ENCODE measurements around the gene C3orf20. TPM values are rescaled to one million over a fixed set of nuclear protein-coding genes. Genes with fewer than 3 reads are reported as not detected.
A peak's percentile ranks its signal among the peaks of the same experiment; 100 is the strongest.

Gene C3orf20
- total and polyA plus RNA-seq, 9 of the 15 experiments (the other 6 are each of a cell fraction or from before 2014, with no cell fraction given), result 0.04 TPM; not detected in 8

GRCh38 chr3:14646589-14647413, 28.1 kb upstream of the C3orf20 start (continued):
- TF ChIP-seq ZNF764 (CRISPR knock-in tag; IDR thresholded peaks at IDR 0.05; ENCODE audit: low read depth) (no peak), MCM3 (IDR thresholded peaks at IDR 0.05) (no peak), ADNP (tag; IDR thresholded peaks at IDR 0.05) (no peak), ZNF41 (CRISPR knock-in tag; conservative IDR thresholded peaks at IDR 0.05) (no peak), FUS (optimal IDR thresholded peaks at IDR 0.05; ENCODE audit: low read depth, low read length) (no peak), KLF1 (tag; IDR thresholded peaks at IDR 0.05) (no peak), RBBP5 (IDR thresholded peaks at IDR 0.05; ENCODE audit: borderline replicate concordance, insufficient read depth, low read length, poor library complexity, severe bottlenecking) (no peak), PURB (CRISPR knock-in tag; IDR thresholded peaks at IDR 0.05; ENCODE audit: low read depth) (no peak), ETV6 (IDR thresholded peaks at IDR 0.05; ENCODE audit: borderline replicate concordance in 1 of 2, low read depth in 2 of 2, low read length in 1 of 2) (no peak), ETV6 (CRISPR knock-in tag; IDR thresholded peaks at IDR 0.05; ENCODE audit: borderline replicate concordance) (no peak), HMGN3 (IDR thresholded peaks at IDR 0.05; ENCODE audit: borderline replicate concordance, extremely low read depth, insufficient read length, low read depth, low read length) (no peak), RFX5 (IDR thresholded peaks at IDR 0.05; ENCODE audit: low read depth, low read length) (no peak), BMI1 (IDR thresholded peaks at IDR 0.05; ENCODE audit: low read length) (no peak), CHD2 (IDR thresholded peaks at IDR 0.05; ENCODE audit: low read depth, low read length) (no peak), ZBTB40 (IDR thresholded peaks at IDR 0.05) (no peak), ZBTB40 (CRISPR knock-in tag; IDR thresholded peaks at IDR 0.05) (no peak), ZBTB8A (IDR thresholded peaks at IDR 0.05; ENCODE audit: partially characterized antibody) (no peak), SIRT6 (IDR thresholded peaks at IDR 0.05; ENCODE audit: low read depth, low read length) (no peak), BCOR (IDR thresholded peaks at IDR 0.05) (no peak), CXXC5 (CRISPR knock-in tag; IDR thresholded peaks at IDR 0.05) (peak; percentile 58; the same call in 1 of the 2 replicates), ZNF695 (CRISPR knock-in tag; IDR thresholded peaks at IDR 0.05) (no peak)
